ENCODE data around the gene DAPP1. TPM values are rescaled to one million over a fixed set of nuclear protein-coding genes. Genes with fewer than 3 reads are reported as not detected.

The DAPP1 gene
- total RNA-seq, 4 donors from 2014 or later, result 0.73 to 6.3 (median 1.8) TPM

DNA sequence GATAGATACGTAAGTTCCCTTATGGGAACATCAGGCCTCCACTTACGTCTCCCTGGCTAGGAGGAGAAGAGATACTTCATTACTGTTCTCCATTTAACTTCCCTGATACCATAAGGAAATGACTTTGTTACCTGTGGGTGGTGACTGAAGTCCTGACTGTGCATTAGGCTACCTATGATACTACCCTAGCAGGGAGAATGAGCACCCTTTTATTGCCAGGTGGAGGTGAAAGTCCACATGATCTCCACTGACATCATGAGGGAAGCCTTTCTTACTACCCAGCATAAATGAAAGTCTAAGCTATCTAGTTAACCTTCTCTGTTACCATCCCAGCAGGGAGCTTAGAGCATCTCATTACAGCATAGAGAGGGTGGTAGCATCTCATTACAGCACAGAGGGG, 102.0 kb downstream of the DAPP1 start:
- Histone ChIP-seq H3K9me3 (peaks cover 0 to 7% (median 0%) of the 10 kb centered on the region in 3 donors), H3K4me1 (no peaks in the 10 kb centered on the region), H3K4me3 (no peak overlapping the region), H3K27ac (no peak overlapping the region), H3K36me3 (peaks cover 2 to 67% of the 10 kb centered on the region in 2 donors), H3K27me3 (no peaks in the 10 kb centered on the region)
- no peak for TF ChIP-seq POLR2A (IDR thresholded peaks at IDR 0.05)
- no peak for TF ChIP-seq POLR2AphosphoS5 (IDR thresholded peaks at IDR 0.05)
- TF ChIP-seq CTCF (IDR thresholded peaks at IDR 0.05), result no peak
- ATAC-seq, result no peak
- 100% methylated on average over 2 of the region's 2 CpGs; no CpG with 5 or more reads in 1 of the 2 donors for WGBS, 2 donors (ENCODE audit: low coverage in 1 of 2)

Other genes with a start within 250 kb of the DAPP1 start
- gene MTTP, start 242.0 kb upstream of the DAPP1 start, total RNA-seq, result 1 to 10 TPM in 2 of 4 donors, under 1 TPM in 2; 0.16 to 3.5 (median 1.2) TPM
- gene C4orf54, start 159.0 kb upstream of the DAPP1 start, total RNA-seq, result 1 to 10 TPM in 1 of 4 donors, under 1 TPM in 3; under 0.01 to 3.6 (median 0.60) TPM
- 10 to 100 TPM; 34.5 to 64.8 (median 53.1) TPM for gene LAMTOR3, start 77.6 kb downstream of the DAPP1 start, total RNA-seq
- gene DNAJB14, start 129.8 kb downstream of the DAPP1 start, total RNA-seq, result 100 to 1,000 TPM in 1 of 4 donors, 10 to 100 TPM in 3; 37.3 to 116 (median 44.2) TPM
- 100 to 1,000 TPM; 193 to 364 (median 279) TPM for gene H2AZ1, start 133.4 kb downstream of the DAPP1 start, total RNA-seq

Data from gastroesophageal sphincter (tissue), 4 donors.